HG02623 (cell line): ENCODE results near the gene ASS1.

Source experiments
- ATAC-seq: cut with Tn5 transposase; IDR thresholded peaks from one replicate; pipeline ENCODE4 v1.9.1; 2021; ENCODE audit warnings: moderate library complexity; ENCODE audit not compliant: unreplicated experiment

ASS1 gene

DNA sequence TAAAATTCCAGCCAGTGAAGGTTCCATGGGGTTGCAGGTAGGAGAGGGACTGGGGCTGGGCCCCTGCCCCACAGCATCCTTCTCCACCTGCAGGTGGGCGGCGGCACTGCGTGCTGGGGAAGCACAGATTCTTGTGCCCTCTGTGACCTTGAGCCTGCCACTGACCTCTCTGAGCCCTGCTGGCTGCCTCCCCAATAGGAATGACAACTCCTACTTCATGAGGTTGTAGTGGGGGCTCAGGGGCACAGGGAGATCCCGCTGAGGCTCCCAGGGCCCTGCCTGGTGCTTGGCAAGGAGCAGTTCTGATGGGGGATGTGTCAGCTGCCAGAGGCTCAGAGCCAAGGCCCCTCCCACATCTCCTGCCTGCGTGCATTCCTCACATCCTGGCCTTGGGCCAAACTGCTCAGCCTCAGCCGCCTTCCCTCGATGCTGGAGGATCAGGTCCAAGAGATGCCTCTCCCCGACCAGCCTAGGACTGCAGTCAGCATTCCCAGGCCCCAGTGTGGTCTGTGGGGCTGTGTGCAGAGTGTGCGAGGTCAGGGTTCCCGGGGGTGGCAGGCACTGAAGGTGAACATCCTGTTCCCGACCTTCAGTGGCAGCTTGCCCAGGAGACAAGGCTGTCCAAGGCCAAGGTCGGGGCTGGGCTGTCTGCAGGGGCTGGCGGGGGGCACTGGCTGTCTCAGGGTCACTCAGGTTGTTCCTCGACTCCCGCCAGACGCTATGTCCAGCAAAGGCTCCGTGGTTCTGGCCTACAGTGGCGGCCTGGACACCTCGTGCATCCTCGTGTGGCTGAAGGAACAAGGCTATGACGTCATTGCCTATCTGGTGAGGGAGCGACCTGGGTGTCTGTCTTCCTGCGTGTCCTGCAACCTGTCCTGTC is 7.0 kb downstream of the ASS1 start:
- no peak for ATAC-seq

DNA sequence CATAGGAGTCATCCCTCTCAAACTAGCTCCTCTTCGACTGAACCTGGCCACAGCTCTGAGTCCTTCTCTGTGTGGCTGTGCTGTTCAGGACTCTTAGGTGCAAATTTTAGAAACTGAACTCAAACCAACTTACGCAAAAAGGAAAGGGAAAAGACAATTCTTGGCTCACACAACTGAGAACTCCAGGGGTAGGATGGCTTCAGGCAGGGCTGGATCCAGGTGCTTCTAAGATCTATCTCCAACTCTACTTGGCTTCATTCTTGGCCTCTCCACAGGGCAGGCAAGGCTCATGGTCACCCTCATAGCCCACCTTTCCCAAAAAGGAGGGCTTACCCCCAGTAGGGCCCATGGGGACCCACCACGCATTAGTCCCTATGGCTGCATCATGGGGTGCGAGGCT is 8.1 kb downstream of the ASS1 start:
- ATAC-seq: no peak

DNA sequence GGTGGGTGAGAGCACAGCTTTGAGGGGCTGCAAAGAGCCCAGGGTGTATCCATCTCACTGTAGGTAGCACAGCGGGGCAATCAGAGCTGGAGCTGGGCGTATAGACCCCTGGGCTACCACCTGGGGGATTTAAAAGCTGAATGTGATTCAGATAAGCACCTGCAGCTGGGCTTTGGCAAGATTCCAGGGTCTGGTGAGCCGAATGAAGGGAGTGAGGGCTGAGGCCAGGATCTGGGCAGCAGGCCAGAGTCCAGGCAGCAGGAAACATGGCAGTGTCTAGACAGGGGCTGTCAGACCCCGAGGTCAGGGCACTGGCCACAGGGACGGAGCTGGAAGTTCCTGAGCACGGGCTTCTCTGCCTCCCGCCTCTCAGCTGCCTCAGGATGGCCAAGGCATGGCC is 8.7 kb downstream of the ASS1 start:
- no peak for ATAC-seq

DNA sequence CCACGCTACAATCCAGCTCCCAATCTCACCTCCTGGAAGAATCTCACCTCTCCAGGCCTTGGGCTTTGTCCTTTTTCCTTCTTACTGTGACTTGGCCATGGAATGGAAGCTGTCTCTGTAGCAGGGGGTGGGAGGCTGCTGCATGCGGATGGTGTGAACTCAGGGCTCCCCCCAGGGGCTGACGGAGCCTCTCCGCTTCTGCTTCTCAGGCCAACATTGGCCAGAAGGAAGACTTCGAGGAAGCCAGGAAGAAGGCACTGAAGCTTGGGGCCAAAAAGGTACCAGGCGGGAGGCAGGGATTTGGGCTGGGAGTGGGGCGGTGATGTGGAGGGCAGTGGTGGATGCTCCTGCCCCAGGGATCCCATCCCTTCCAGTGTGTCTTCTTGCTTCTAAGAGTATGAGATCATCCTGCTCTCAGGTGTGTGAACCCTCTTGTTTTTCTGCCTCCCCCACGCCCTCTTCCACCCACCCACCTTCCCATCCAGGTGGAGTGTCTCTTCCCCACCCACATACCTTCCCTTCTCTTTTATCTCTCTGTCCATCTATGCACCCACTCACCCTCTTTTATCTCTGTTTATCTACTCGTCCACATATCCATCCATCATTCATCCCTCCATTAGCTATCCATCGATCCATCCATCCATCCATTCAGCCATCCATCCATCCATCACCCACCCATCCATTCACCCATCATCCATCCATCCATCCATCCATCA is 9.5 kb downstream of the ASS1 start:
- ATAC-seq: no peak

DNA sequence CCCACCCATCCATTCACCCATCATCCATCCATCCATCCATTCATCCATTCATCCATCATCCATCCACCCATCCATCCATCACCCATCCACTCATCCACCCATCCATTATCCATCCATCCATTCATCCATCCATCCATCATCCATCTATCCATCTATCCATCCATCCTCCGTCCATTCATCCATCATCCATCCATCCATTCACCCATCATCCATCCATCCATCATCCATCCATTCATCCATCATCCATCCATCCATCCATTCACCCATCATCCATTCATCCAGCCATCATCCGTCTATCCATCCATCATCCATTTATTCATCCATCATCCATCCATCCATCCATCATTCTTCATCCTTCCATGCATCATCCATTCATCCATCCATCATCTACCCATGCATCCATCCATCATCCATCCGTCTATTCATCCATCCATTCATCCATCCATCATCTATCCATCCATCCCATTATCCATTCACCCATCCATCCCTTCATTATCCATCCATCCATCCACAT is 10.1 kb downstream of the ASS1 start:
- ATAC-seq: no peak

DNA sequence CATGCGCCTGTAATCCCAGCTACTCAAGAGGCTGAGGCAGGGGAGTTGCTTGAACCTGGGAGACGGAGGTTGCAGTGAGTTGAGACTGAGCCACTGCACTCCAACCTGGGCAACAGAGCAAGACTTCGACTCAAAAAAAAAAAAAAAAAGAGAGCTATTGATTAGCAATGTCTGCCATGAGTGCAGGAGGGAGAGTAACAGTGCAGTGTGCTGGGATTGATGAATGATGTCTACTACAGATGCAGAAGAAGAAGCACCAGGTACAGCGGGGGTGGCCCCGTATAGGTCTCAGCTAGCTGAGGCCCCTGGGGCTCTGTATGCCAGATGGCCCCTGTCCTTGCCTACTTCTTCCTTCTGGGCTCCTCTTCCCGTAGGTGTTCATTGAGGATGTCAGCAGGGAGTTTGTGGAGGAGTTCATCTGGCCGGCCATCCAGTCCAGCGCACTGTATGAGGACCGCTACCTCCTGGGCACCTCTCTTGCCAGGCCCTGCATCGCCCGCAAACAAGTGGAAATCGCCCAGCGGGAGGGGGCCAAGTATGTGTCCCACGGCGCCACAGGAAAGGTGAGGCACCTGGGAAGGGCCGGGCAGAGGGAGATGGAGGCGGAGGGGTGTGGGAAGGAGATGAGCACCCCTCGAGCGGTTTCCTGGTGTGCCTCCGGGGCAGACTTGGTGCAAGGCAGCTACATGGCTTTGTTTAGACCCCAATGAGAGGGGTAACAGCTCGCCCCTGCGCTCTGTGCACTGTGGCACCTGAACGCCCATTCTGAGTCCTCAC is 13.5 kb downstream of the ASS1 start:
- ATAC-seq: no peak

DNA sequence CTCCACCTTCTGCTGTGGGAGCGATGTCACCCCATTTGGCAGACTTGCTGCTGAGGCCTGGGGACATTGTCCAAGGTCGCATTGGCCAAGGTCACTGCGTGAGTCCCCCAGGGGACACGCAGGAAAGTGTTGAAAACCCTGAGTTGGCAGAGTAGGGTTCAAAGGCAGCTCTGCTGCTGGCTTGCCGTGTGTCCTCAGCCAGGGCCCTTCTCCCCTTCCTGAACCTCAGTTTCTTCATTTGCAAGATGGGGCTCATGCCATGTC is 14.0 kb downstream of the ASS1 start:
- no peak for ATAC-seq

DNA sequence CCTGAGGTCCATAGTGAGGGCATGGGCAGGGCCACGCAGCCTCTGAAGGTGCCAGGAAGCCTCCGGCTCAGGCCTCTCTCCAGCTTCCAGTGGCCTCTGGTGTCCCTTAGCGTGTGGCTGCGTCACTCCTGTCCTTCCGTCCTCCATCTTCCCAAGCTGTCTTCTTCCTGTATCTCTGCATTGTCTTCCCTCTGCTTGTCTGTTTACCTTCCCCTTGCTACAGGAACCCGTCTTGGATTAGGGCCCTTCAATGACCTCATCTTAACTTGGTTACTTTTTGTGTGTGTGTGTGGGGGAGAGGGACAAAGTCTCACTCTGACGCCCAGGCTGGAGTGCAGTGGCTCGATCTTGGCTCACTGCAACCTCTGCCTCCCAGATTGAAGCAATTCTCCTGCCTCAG is 14.4 kb downstream of the ASS1 start:
- no peak for ATAC-seq

DNA sequence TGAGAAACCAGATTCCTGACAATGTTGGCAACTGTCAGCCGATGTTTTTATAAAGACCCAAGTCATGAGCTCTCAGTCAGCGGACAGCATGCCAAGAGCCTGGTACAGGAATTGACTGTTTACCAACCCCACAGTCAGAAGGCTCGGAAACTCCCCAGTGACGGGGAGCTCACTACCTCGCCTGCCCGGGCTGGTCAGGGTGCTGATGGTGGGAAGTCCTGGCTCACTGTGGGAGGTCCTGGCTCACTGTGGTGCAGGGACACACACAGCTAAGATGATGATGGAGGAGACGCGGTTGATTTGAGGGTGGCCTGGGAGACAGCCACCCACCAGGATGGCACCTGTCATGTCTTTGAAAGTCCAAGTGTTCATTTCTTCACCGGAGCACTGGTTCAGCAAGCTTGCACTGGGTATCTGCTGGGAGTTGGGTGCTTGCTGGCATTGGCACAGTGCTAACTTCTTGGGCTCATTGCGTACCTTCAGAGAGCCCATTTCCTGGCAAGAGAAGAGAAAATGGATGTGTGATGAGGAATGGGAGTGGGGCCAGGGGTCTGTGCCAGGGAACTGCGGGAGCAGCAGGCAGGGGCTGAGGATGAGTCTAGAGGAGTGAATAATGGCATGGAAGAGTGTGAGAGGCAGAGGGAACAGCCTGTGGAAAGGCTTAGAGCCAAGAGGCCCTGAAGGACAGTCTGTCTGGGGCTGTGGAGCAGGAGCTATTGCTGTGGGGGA is 15.3 kb downstream of the ASS1 start:
- ATAC-seq: no peak

DNA sequence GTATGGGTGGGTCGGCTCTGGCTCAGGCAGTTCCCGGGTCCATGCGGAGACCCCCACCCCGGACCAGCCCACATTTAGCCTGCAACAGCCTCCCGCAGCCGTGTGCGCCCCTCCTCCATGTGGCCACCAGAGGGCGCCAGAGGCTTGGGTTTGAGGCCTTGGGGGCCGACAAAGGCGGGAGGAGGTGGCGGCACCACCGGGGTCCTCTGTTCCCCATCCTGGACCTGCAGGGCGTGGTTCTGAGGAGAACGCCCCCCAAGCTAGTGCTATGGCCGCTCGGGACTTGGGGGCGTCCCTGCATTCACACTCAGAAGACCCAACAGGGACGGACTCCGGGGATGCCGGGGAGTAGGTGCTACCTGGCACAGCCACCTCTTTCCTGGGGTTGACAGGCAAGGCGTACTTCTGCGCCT is 16.5 kb downstream of the ASS1 start:
- no peak for ATAC-seq

DNA sequence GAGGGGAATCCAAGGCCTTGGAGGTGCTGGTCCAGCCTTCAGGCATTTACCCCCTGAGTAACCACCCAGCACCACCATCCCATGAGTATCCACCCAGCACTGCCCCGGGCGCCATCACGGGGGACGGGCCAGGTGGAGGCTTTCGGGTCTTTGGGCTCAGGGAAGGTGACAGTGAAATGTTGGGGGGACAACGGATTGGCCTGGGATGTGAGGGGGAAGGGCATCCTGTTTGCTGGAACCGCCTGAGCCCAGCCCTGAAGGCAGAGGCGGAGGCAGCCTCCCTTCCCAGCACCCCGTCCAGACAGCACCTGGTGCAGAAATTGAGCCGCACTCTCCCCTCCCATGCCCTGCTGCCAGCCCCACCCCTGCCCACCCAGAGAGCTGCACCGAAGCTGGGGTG is 17.0 kb downstream of the ASS1 start:
- ATAC-seq: no peak

DNA sequence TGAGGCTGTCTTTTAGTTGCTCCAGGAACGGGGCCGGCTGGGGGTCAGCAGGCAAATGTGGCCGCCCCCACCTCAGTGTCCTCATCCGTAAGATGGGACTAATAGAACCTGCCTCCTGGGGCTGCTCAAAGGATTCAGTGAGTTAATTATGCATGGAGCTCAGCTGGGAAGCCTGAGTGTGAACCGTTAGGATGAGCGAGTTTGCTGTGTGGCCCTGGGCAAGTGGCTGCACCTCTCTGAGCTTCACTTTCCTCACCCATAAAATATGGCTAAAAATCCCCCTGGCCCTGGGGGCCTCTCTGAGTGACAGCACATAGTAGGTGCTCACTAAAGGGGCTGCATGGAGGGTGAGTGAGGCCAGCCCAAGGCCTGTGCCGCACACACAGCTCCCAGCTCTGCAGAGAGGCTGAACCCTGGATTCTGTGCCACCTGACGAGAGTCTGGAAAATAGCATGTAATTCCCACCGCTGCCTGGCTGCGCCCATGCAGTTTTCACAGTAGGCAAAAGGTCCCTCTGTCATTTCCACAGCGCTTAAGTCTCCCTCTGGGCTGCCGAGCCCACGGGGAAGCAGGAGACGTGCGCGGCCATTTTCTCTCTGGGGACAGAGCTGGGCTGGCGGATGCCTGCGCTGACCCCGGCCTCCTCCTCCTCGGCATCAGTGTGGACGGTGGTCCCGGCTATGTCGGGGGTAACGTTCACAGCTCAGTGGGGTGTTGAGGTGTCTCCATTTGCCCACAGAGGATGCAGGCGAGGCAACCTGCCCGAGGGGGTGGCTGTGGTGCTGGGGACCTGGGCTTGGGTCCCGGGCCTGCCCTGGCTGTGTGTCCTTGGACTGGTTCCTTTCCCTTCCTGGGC is 18.2 kb downstream of the ASS1 start:
- ATAC-seq: no peak

DNA sequence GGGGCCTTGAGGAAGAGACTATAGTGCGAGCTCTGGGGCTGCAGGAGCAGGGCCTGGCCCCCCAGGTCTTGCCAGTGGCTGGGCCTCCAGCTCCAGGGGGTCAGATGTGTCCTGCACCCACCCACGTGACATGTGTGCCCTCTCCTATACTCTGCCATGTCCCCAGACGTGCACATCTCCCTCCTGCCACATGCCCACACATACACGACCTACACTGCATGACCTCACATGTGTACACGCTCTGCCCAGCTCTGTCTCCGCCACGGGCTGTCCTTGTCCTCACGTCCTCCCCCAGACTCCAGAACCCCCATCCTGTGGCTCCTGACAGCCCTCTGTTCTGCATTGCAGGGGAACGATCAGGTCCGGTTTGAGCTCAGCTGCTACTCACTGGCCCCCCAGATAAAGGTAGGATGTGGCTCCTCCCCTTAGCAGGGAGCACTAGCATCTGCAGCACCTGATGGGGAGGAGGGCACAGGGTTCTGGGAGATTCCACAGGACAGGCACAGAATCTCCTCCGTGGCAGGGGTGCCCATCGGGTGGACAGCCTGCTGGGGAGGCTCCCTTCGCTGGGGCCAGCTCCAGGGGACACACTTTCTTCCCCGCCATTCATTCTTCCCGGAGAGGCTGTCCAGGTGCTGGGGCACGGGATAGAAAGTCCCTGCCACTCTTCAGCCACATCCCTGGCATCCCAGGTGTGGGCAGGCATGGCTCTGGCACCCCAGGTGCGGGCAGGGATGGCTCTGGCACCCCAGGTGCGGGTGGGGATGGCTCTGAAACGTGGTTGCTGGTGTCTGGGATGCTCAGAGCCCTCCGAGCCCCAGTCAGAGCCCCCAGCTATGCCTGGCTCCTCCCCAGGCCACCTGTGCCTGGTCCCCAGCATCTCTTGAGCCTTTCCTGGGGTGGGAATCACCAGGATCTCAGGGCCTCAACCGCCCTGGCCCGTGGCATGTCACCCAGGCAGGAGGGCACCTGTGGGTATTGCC is 19.3 kb downstream of the ASS1 start:
- no peak for ATAC-seq

DNA sequence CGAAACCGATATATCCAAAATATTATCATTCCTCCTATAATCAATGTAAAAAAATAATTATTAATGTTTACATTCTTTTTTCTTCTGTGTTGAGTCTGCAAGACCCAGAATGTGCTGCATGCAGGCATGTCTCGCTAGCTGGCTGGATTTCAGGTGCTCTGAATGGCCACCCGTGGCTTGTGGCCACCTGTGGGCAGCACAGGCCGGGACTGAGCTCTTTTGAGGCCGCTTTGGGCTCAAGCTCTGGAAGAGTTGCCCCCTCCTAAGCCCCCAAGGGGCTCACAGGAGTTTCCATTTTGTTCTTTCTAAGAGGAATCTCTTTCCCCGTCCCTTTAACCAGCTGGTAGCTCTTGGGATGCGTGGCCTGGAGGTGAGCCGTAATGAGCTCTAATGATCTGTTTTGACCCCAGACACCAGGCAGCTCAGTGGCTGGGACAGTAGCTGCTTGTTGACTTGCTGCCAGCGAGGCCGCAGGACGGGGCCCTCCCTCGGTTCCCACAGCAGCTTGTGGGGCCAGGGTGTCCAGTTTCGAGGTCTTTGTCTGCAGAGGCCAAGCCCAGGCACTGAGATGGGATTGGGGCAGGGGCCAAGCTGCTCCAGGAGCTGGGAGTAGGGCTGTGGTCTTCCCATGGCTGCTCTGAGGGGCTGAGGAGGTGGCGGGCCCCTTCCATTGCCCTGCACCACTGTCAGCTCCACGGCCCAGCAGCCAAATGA is 20.8 kb downstream of the ASS1 start:
- ATAC-seq: no peak

DNA sequence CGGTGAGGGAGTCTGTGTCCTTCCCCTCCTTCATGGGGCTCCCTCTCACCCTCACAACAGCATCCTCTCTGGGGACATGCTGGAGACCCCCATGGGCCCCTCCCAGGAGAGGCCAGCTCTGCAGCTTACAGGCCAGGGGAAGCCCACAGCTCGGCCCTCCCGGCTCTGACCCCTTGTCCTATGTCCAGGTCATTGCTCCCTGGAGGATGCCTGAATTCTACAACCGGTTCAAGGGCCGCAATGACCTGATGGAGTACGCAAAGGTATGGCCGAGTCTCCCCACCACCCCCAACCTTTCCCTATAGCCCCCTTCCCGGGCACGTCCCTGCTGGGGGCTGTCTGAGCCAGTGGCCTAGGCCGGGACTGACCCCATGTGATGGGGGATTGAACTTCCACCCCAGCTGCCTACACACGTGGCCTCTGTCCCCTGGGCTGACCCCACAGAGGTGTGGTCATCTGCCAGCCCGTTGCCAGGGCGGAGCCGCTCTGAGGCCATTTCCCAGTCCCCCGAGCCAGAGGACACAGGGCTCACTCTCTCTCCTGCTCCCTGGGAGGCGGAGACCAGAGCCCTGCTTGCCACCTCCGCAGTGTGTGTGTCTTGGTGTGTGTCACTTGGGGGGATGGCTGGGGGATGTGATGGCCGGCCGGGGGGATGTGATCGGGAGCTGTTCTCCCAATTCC is 21.9 kb downstream of the ASS1 start:
- ATAC-seq: no peak

DNA sequence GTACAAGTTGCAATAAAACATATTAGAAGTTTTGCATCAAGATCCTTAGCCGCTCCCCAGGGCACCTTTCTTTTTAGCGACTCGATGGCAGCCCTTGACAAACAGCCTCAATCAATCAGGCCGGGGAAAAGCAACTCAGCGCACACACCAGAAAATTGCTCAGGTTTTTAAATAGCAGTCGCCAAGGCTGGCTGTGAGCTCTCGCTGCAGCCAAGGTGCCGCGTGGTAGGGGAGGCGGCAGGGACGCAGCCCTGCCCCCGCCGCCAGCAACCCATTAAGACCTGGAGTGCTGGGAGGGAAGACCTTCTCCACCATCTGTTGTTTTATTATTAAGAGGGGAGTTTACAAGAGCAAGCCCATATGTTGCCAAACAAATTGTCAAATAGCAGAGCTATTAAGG is 22.6 kb downstream of the ASS1 start:
- no peak for ATAC-seq

DNA sequence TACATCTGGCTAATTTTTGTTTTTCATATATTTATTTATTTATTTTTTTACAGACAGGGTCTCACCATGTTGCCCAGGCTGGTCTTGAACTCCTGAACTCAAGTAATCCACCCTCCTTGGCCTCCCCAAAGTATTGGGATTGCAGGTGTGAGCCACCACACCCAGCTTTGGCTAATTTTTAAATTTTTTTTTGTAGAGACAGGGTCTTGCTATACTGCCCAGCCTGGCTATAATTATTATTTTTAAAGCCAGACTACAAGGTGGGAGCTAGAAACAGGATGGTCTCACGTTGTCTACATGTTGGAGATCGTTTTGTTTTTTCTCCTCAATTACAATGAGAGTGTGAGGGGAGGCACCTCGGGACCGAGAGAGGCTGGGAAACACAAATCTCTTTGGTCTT is 23.8 kb downstream of the ASS1 start:
- no peak for ATAC-seq

DNA sequence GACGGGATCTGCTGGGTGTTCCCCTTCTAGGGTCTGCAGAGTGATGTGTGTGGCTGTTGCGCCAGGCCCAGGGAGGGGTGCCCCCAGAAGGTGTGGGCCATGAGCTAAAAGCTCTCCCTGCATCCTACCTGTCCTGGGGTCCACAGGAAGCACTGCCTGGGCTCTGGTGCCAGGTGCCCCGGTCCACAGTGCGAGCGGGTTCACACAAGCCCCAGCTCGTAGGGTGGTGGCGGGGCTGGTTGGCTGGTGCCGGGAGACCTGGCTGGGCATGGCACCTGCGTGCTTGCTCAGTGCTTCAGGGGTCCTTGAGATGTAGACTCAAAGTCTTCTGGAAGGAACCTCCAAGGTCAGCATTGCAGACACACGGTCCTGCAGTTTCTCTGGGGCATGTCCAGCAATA is 25.5 kb downstream of the ASS1 start:
- ATAC-seq: no peak
